HepG2 (cell line): ENCODE data around the gene SAPCD1. TPM values are rescaled to one million over a fixed set of nuclear protein-coding genes. Genes with fewer than 3 reads are reported as not detected.

Source experiments
- AGO2 ChIP-seq: fragments of 200-400 bp; formaldehyde crosslinking; optimal IDR thresholded peaks from 2 replicates; pipeline ENCODE3; 2017; ENCODE audit warnings: mild to moderate bottlenecking, low read depth, low read length, moderate library complexity
- BRCA1 ChIP-seq: sonication (generic); formaldehyde crosslinking; IDR thresholded peaks from 2 replicates; pipeline ENCODE4 v1.4.0; 2020; ENCODE audit warnings: missing genetic modification reagents
- ERF ChIP-seq: IDR thresholded peaks from 2 replicates; pipeline ENCODE4 v1.6.1; 2018; ENCODE audit warnings: missing biosample characterization, missing genetic modification reagents
- ETV6 ChIP-seq: sonication (generic); formaldehyde crosslinking; conservative IDR thresholded peaks from 2 replicates; pipeline ENCODE4 v1.4.0; 2020; ENCODE audit warnings: missing genetic modification reagents
- GABPB1 ChIP-seq: IDR thresholded peaks from 2 replicates; pipeline ENCODE4 v1.6.1; 2016; ENCODE audit warnings: mild to moderate bottlenecking, missing genetic modification reagents, moderate library complexity, missing compliant biosample characterization
- GATA4 ChIP-seq: sonication (generic); IDR thresholded peaks from 2 replicates; pipeline ENCODE4 v1.6.1; 2016; ENCODE audit warnings: antibody characterized with exemption, low read depth, borderline replicate concordance
- IRF9 ChIP-seq: sonication (generic); formaldehyde crosslinking; IDR thresholded peaks from 2 replicates; pipeline ENCODE4 v1.8.0; 2022; ENCODE audit warnings: missing genetic modification reagents, mild to moderate bottlenecking, borderline replicate concordance
- KLF12 ChIP-seq: sonication (generic); formaldehyde crosslinking; IDR thresholded peaks from 2 replicates; pipeline ENCODE4 v1.4.0; 2020; ENCODE audit warnings: missing genetic modification reagents, borderline replicate concordance
- LCORL ChIP-seq, 2 experiments: fragments of 450-650 bp in 1 of 2; sonication (generic) in 1 of 2; formaldehyde crosslinking in 1 of 2; IDR thresholded peaks; 2 replicates each; pipeline versions ENCODE4 v1.5.0 to v1.6.1; 2017 to 2020; ENCODE audit warnings: antibody characterized with exemption in 1 of 2, missing genetic modification reagents in 1 of 2
- MAX ChIP-seq: IDR thresholded peaks from 2 replicates; pipeline ENCODE4 v1.6.1; 2012; ENCODE audit warnings: inconsistent platforms
- PCBP1 ChIP-seq: fragments of 200-400 bp; formaldehyde crosslinking; IDR thresholded peaks from 2 replicates; pipeline ENCODE4 v1.6.1; 2017; ENCODE audit warnings: mild to moderate bottlenecking, low read depth, low read length, borderline replicate concordance
- PCBP2 ChIP-seq: fragments of 200-400 bp; formaldehyde crosslinking; optimal IDR thresholded peaks from 2 replicates; pipeline ENCODE3; 2018; ENCODE audit warnings: low read length, low read depth; ENCODE audit not compliant: poor library complexity, severe bottlenecking
- RARA ChIP-seq: IDR thresholded peaks from 2 replicates; pipeline ENCODE4 v1.6.1; 2016; ENCODE audit warnings: missing genetic modification reagents, missing compliant biosample characterization
- SALL1 ChIP-seq: sonication (generic); formaldehyde crosslinking; IDR thresholded peaks from 2 replicates; pipeline ENCODE4 v1.8.0; 2022; ENCODE audit warnings: mild to moderate bottlenecking, missing genetic modification reagents
- SIN3A ChIP-seq: IDR thresholded peaks from 2 replicates; pipeline ENCODE4 v1.6.1; 2011; ENCODE audit warnings: low read depth, mild to moderate bottlenecking, control low read depth, low read length, borderline replicate concordance
- SOX13 ChIP-seq, 3 experiments: fragments of 450-650 bp in 1 of 3; sonication (generic) in 1 of 3; formaldehyde crosslinking in 1 of 3; IDR thresholded peaks in 2 of 3; conservative IDR thresholded peaks in 1 of 3; 2 replicates each; pipeline versions ENCODE4 v1.5.0 to v1.6.1; 2016 to 2020; ENCODE audit warnings: antibody characterized with exemption in 1 of 3, mild to moderate bottlenecking in 1 of 3, missing compliant biosample characterization in 1 of 3, missing genetic modification reagents in 1 of 3, moderate library complexity in 1 of 3
- SOX6 ChIP-seq, 2 experiments: fragments of 450-650 bp in 1 of 2; sonication (generic) in 1 of 2; formaldehyde crosslinking in 1 of 2; IDR thresholded peaks; 2 replicates each; pipeline versions ENCODE4 v1.4.0 to v1.6.1; 2017 to 2020; ENCODE audit warnings: antibody characterized with exemption in 1 of 2, mild to moderate bottlenecking in 1 of 2, missing genetic modification reagents in 1 of 2
- SP4 ChIP-seq: sonication (generic); formaldehyde crosslinking; IDR thresholded peaks from 2 replicates; pipeline ENCODE4 v1.8.1; 2023; ENCODE audit warnings: mild to moderate bottlenecking, missing genetic modification reagents
- TEF ChIP-seq: sonication (generic); formaldehyde crosslinking; IDR thresholded peaks from 2 replicates; pipeline ENCODE4 v1.5.0; 2020; ENCODE audit warnings: missing genetic modification reagents
- ZNF253 ChIP-seq: sonication (generic); formaldehyde crosslinking; IDR thresholded peaks from 2 replicates; pipeline ENCODE4 v1.8.0; 2022; ENCODE audit warnings: mild to moderate bottlenecking, missing genetic modification reagents, borderline replicate concordance
- ZNF281 ChIP-seq: sonication (generic); formaldehyde crosslinking; IDR thresholded peaks from 2 replicates; pipeline ENCODE4 v1.4.0; 2020; ENCODE audit warnings: missing genetic modification reagents, borderline replicate concordance
- ZNF333 ChIP-seq: sonication (generic); formaldehyde crosslinking; IDR thresholded peaks from 2 replicates; pipeline ENCODE4 v1.4.0; 2020; ENCODE audit warnings: mild to moderate bottlenecking, missing genetic modification reagents, borderline replicate concordance
- ZNF414 ChIP-seq: sonication (generic); formaldehyde crosslinking; IDR thresholded peaks from 2 replicates; pipeline ENCODE4 v1.5.0; 2020; ENCODE audit warnings: missing genetic modification reagents
- polyA plus RNA-seq, 8 experiments: library from polyadenylated mRNA; depleted of rRNA in 3 of 8; stranded (reverse) in 7 of 8; unstranded in 1 of 8; fragments of >200 nt; fragmentation: Illumina TruSeq in 4 of 8; extraction: Trizol in 4 of 8; gene quantifications; 2 replicates each; pipeline versions ENCODE4 v1.2.1 to v1.2.3, GENCODE V29; 2011 to 2016; ENCODE audit warnings: low read depth in 4 of 8, missing spikeins in 1 of 8, mixed read lengths in 1 of 8; ENCODE audit not compliant: insufficient read depth in 1 of 8
- total RNA-seq, 5 experiments: library from RNA; depleted of rRNA; stranded (reverse); fragments of >200 nt; fragmentation: Illumina TruSeq; extraction: Trizol; gene quantifications; 2 replicates each; pipeline ENCODE4 v1.2.3, GENCODE V29; 2016; ENCODE audit warnings: low read depth in 1 of 5

The SAPCD1 gene
- total and polyA plus RNA-seq, 2 of the 13 experiments (the other 11 are each of a cell fraction or from before 2014, with no cell fraction given): 2.5 to 3.9 TPM

GRCh38 chr6:31734821-31735406 lies 27.5 kb upstream of the SAPCD1 start (continued):
- TF ChIP-seq KLF12 (peak; percentile 18; the same call in 1 of the 2 replicates), ZNF333 (CRISPR knock-in tag) (no peak), IRF9 (CRISPR knock-in tag) (peak; percentile 35; the same call in 1 of the 2 replicates), RARA (CRISPR knock-in tag) (peak; percentile 49), ZNF253 (CRISPR knock-in tag) (peak; percentile 54; the same call in 1 of the 2 replicates), AGO2 (peak; percentile 78), ZNF414 (CRISPR knock-in tag) (no peak), GATA4 (0 out of 2 replicates have a peak, but pooled peaks have one; percentile 16), SOX6 (IDR thresholded peaks at IDR 0.05) (no peak), SOX6 (CRISPR knock-in tag; IDR thresholded peaks at IDR 0.05) (0 out of 2 replicates have a peak, but pooled peaks have one; percentile 7), ZNF281 (CRISPR knock-in tag) (peak; percentile 95), PCBP1 (0 out of 2 replicates have a peak, but pooled peaks have one; percentile 23), ERF (CRISPR knock-in tag) (peak; percentile 22; the same call in 1 of the 2 replicates), SP4 (0 out of 2 replicates have a peak, but pooled peaks have one; percentile 43), PCBP2 (no peak), GABPB1 (CRISPR knock-in tag) (peak; percentile 58), SIN3A (peak; percentile 69; the same call in 1 of the 2 replicates), TEF (CRISPR knock-in tag) (0 out of 2 replicates have a peak, but pooled peaks have one; percentile 21), BRCA1 (CRISPR knock-in tag) (no peak), ETV6 (CRISPR knock-in tag) (0 out of 2 replicates have a peak, but pooled peaks have one; percentile 12), MAX (no peak), SOX13 (IDR thresholded peaks at IDR 0.05) (no peak), SOX13 (CRISPR knock-in tag; conservative IDR thresholded peaks at IDR 0.05 in 1 of 2, IDR thresholded peaks at IDR 0.05 in 1 of 2) (peak in 1 of 2 experiments; percentile 28; a peak in 1 of 4 replicates), SALL1 (peak; percentile 33), LCORL (IDR thresholded peaks at IDR 0.05) (no peak), LCORL (CRISPR knock-in tag; IDR thresholded peaks at IDR 0.05) (0 out of 2 replicates have a peak, but pooled peaks have one; percentile 13)
